ENCODE measurements around the gene DNAJB1. TPM values are rescaled to one million over a fixed set of nuclear protein-coding genes. Genes with fewer than 3 reads are reported as not detected.
"Not testable (repeated sequence)": the region's sequence is repeated elsewhere in the genome, so short reads cannot be mapped to it uniquely, and the experiment has no call there.

Gene DNAJB1
- total and polyA plus RNA-seq, 2 experiments from 2014 or later = 43.2 to 53.3 TPM

- no peak for TF ChIP-seq ZNF462 (CRISPR knock-in tag; IDR thresholded peaks at IDR 0.05)
Observed at GRCh38 chr19:14542711-14543328, 24.6 kb upstream of the DNAJB1 start (continued).

DNA sequence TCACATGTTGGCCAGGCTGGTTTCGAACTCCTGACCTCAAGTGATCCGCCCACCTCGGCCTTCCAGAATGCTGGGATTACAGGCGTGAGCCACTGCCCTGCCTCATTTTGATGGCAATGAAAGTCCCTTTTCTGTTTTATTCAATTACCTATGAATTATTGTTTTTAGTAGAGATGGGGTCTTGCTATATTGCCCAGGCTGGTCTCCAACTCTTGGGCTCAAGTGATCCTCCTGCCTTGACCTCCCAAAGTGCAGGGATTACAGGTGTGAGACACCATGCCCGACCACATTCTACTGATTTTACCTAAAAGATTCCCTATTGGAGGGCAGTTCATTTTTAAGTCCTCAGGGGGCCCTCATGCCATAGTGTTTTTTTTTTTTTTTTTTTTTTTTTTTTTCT lies 23.8 kb upstream of the DNAJB1 start:
- Histone ChIP-seq H4K20me1 (replicated peaks; ENCODE audit: insufficient read depth) (peaks cover 11% of the 10 kb centered on the region), H3K79me2 (replicated peaks; ENCODE audit: insufficient read depth) (peaks cover 54% of the 10 kb centered on the region)
- H3K27me3 Mint-ChIP-seq (ENCODE audit: insufficient read depth, low read depth, poor library complexity); ATAC-seq; H3K4me1 Mint-ChIP-seq; H3K9me2 ChIP-seq (ENCODE audit: insufficient read depth); H3K27me3 ChIP-seq (ENCODE audit: insufficient read depth); H3F3A ChIP-seq (replicated peaks; ENCODE audit: low read depth); H2AFZ ChIP-seq; H3K27ac Mint-ChIP-seq; H3K9me3 Mint-ChIP-seq; H3K4me3 ChIP-seq; H3K4me2 ChIP-seq; DNase-seq (ENCODE audit: low spot score); H3K27ac ChIP-seq (ENCODE audit: low read depth); H3K4me3 Mint-ChIP-seq; H3K36me3 Mint-ChIP-seq (ENCODE audit: low read depth); H3K36me3 ChIP-seq (ENCODE audit: insufficient read depth); H3K4me1 ChIP-seq (ENCODE audit: insufficient read depth): not testable (repeated sequence)

- Histone ChIP-seq H3F3A (replicated peaks; ENCODE audit: low read depth) (0 out of 2 replicates have a peak, but pooled peaks cover 4% of the 10 kb centered on the region), H3K4me3 (no peak overlapping the region), H3K4me1 (ENCODE audit: insufficient read depth) (peaks cover 7% of the 10 kb centered on the region; the same call in 1 of the 2 replicates), H3K36me3 (ENCODE audit: insufficient read depth) (no peaks in the 10 kb centered on the region), H3K27me3 (ENCODE audit: insufficient read depth) (no peaks in the 10 kb centered on the region), H3K27ac (ENCODE audit: low read depth) (no peak overlapping the region), H2AFZ (no peak overlapping the region), H3K9me2 (ENCODE audit: insufficient read depth) (no peaks in the 10 kb centered on the region), H3K4me2 (no peak overlapping the region), H4K20me1 (replicated peaks; ENCODE audit: insufficient read depth) (peaks cover 6% of the 10 kb centered on the region; the same call in 1 of the 2 replicates), H3K79me2 (replicated peaks; ENCODE audit: insufficient read depth) (peaks cover 51% of the 10 kb centered on the region)
- H3K36me3 Mint-ChIP-seq (ENCODE audit: low read depth) = no peaks in the 10 kb centered on the region; the same call in 2 of the 3 replicates
- no peaks in the 10 kb centered on the region for H3K9me3 Mint-ChIP-seq
- peaks cover 4% of the 10 kb centered on the region for H3K4me1 Mint-ChIP-seq
- DNase-seq (ENCODE audit: low spot score) (no peak), ATAC-seq (no peak)
- H3K4me3 Mint-ChIP-seq = no peak overlapping the region
- H3K27ac Mint-ChIP-seq = no peak overlapping the region
- H3K27me3 Mint-ChIP-seq (ENCODE audit: insufficient read depth, low read depth, poor library complexity) = peaks cover 9% of the 10 kb centered on the region
- TF ChIP-seq ZNF462 (CRISPR knock-in tag; IDR thresholded peaks at IDR 0.05) = no peak
- no peak for TF ChIP-seq ZNF331 (CRISPR knock-in tag; IDR thresholded peaks at IDR 0.05; ENCODE audit: low read depth)
Observed at GRCh38 chr19:14540741-14541525, 22.7 kb upstream of the DNAJB1 start.

All from GM23338 (cell line).